Suprapubic skin (tissue), 4 donors: ENCODE data around the gene ZSWIM5.
"Not testable (repeated sequence)": the region's sequence is repeated elsewhere in the genome, so short reads cannot be mapped to it uniquely, and the experiment has no call there.

Experiments used
- EP300 ChIP-seq: sonication (generic); formaldehyde crosslinking; IDR thresholded peaks from one replicate; pipeline ENCODE4 v1.6.1; 2017; ENCODE audit warnings: antibody characterized with exemption
- POLR2AphosphoS5 ChIP-seq, 3 donors: sonication (generic); formaldehyde crosslinking; IDR thresholded peaks; one replicate each; pipeline ENCODE4 v1.6.1; 2017; ENCODE audit warnings: antibody characterized with exemption in 3 of 3
- TF ChIP-seq, protein P1 (sequence below), 2 donors: fragments of 200-600 bp in 1 of 2; fragments of 450-650 bp in 1 of 2; sonication (generic) in 1 of 2; IDR thresholded peaks; one replicate each; pipeline ENCODE4 v1.5.1; 2016 to 2019; ENCODE audit warnings: antibody characterized with exemption in 2 of 2, mild to moderate bottlenecking in 1 of 2, moderate library complexity in 1 of 2

DNA sequence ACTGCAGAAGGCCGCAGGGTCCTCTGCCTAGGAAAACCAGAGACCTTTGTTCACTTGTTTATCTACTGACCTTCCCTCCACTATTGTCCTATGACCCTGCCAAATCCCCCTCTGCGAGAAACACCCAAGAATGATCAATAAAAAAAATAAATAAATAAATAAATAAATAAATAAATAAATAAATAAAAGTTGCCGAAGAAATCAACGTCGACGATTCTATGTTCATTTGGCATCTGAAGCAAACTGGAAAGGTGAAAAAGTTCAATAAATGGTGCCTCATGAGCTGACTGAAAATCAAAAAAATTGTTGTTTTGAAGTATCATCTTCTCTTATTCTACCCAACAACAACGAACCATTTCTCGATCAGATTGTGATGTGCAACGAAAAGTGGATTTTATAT lies 17.3 kb upstream of the ZSWIM5 start:
- TF ChIP-seq, protein P1, sequence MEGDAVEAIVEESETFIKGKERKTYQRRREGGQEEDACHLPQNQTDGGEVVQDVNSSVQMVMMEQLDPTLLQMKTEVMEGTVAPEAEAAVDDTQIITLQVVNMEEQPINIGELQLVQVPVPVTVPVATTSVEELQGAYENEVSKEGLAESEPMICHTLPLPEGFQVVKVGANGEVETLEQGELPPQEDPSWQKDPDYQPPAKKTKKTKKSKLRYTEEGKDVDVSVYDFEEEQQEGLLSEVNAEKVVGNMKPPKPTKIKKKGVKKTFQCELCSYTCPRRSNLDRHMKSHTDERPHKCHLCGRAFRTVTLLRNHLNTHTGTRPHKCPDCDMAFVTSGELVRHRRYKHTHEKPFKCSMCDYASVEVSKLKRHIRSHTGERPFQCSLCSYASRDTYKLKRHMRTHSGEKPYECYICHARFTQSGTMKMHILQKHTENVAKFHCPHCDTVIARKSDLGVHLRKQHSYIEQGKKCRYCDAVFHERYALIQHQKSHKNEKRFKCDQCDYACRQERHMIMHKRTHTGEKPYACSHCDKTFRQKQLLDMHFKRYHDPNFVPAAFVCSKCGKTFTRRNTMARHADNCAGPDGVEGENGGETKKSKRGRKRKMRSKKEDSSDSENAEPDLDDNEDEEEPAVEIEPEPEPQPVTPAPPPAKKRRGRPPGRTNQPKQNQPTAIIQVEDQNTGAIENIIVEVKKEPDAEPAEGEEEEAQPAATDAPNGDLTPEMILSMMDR (IDR thresholded peaks at IDR 0.05) = not testable (repeated sequence)
- not testable (repeated sequence) for TF ChIP-seq POLR2AphosphoS5 (IDR thresholded peaks at IDR 0.05); EP300
